Nucleus accumbens (tissue), 56 donors: ENCODE data around the gene CHRNE.
A peak's percentile ranks its signal among the peaks of the same experiment; 100 is the strongest.
"Not testable (repeated sequence)": the region's sequence is repeated elsewhere in the genome, so short reads cannot be mapped to it uniquely, and the experiment has no call there.

Source experiments
- DNase-seq, 56 donors: peaks; one replicate each; lab custom pipeline; 2025; lab: John Stamatoyannopoulos, UW

Gene CHRNE

DNA sequence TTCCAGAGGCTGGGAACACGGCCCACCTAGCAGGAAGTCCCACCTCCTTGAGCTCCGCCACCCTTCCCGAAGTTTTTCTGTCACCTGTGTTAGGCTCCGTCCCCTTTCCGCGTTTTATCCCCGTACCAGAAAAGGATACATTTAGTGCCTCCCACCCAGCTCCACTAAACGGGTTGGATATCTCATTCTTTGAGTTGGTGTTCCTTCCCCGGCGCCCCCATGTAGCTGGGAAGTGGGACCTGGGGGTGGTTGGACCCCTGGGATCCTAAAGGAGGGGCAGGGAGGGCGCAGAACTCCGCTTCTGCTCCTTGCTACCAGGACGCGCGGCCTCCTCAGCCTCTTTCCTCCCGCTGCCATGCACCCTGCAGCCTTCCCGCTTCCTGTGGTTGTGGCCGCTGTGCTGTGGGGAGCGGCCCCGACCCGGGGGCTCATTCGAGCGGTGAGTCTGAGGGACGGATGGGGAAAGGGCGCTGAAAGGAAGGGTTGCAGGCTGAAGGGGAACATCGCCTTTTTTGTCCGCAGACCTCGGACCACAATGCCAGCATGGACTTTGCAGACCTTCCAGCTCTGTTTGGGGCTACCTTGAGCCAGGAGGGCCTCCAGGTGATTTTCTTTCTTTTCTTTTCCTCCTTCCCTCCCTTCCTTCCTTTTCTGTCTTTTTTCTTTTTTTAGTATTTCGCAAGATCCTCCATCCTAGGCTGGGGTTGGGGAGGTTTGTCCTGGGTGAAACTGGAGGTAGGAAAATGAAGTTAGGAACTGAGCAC, 37.8 kb upstream of the CHRNE start:
- DNase-seq: no peak

GRCh38 chr17:4939796-4940554, 37.1 kb upstream of the CHRNE start, which contains the start of the genes RNF167 and SLC25A11:
Gene RNF167 (plus strand): TSS chr17:4940268. CDS start chr17:4940910, 642 bp downstream.
Gene SLC25A11 (minus strand): TSS chr17:4940046. CDS start chr17:4939910, 136 bp downstream.
- peak; percentile 64 to 100 (median 94) for DNase-seq

GRCh38 chr17:4939546-4939795, 36.6 kb upstream of the CHRNE start:
- DNase-seq: peak in 3 of 56 donors; percentile 35 to 69 (median 63)

GRCh38 chr17:4938688-4939545, 36.0 kb upstream of the CHRNE start:
- DNase-seq: no peak

GRCh38 chr17:4938069-4938491, 35.2 kb upstream of the CHRNE start:
- DNase-seq: no peak

- no peak for DNase-seq
These were observed 34.7 kb upstream of the CHRNE start for GRCh38 chr17:4937553-4937952.

DNA sequence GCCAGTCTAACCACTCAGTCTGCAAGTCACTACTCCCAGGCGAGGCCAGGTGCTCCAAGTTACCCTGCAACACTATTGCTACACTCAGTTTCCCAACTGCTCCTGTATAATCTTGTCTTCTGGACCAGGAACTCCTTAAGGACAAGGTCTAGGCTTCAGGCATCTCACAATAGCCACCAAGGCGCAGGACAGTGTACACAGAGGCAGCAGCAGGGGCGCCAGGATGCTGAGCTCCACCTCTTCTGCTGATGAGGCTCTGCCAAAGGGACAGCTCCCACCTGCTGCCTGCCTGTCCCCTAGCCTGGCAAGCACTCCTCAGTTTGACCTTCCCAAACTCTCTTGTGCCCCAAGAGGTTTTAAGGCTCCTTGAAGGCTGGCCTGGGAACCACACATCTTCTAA, 33.5 kb upstream of the CHRNE start:
- no peak for DNase-seq

GRCh38 chr17:4935650-4936049, 32.8 kb upstream of the CHRNE start:
- DNase-seq: no peak

GRCh38 chr17:4934173-4934979, 31.5 kb upstream of the CHRNE start:
- peak in 2 of 56 donors; percentile 15 to 25 for DNase-seq

DNA sequence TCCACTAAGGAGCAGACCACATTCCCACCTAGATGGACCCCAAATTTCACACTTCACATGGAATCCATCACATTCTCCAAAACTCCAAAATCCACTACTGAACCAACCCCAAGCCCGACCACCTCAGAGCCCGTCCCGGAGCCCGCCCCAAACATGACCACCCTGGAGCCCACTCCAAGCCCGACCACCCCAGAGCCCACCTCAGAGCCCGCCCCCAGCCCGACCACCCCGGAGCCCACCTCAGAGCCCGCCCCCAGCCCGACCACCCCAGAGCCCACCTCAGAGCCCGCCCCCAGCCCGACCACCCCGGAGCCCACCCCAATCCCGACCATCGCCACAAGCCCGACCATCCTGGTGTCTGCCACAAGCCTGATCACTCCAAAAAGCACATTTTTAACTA, 30.7 kb upstream of the CHRNE start:
- no peak for DNase-seq

DNA sequence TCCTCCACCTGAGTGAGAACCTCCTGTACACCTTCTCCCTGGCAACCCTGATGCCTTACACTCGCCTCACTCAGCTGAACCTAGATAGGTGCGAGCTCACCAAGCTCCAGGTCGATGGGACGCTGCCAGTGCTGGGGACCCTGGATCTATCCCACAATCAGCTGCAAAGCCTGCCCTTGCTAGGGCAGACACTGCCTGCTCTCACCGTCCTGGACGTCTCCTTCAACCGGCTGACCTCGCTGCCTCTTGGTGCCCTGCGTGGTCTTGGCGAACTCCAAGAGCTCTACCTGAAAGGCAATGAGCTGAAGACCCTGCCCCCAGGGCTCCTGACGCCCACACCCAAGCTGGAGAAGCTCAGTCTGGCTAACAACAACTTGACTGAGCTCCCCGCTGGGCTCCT, 29.9 kb upstream of the CHRNE start:
- DNase-seq: no peak

GRCh38 chr17:4931963-4932362, 29.1 kb upstream of the CHRNE start, which contains the start of gene GP1BA:
Gene GP1BA (plus strand): TSS chr17:4932277. CDS start chr17:4932605, 328 bp downstream.
- DNase-seq: no peak

- no peak for DNase-seq
These were observed 26.0 kb upstream of the CHRNE start for GRCh38 chr17:4928881-4929280.

DNA sequence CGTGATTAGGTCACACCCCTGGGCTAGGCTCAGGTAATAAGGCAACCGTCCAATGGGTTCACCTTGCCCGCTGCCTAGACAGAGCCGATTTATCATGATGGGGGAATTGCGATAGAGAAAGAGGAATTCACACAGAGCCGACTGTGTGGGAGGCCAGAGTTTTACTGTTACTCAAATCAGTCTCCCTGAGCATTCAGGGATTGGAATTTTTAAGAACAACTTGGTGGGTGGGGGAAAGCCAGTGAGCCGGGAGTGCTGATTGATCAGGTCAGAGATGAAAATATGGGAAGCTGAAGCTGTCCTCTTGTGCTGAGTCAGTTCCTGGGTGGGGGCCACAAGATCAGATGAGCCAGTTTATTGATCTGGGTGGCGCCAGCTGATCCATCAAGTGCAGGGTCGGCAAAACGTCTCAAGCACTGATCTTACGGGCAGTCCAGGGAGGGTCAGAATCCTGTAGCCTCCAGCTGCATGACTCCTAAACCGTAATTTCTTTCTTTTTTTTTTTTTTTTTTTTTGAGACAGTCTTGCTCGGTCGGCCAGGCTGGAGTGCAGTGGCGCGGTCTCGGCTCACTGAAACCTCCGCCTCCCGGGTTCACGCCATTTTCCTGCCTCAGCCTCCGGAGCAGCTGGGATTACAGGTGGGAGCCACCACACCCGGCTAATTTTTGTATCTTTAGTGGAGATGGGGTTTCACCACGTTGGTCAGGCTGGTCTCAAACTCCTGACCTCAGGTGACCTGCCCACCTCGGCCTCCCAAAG, 23.9 kb upstream of the CHRNE start:
- not testable (repeated sequence) for DNase-seq

- DNase-seq: no peak
These were observed 18.4 kb upstream of the CHRNE start for GRCh38 chr17:4921320-4921719.

GRCh38 chr17:4920351-4921048, 17.6 kb upstream of the CHRNE start:
- DNase-seq: no peak

GRCh38 chr17:4919511-4920047, 16.7 kb upstream of the CHRNE start:
- DNase-seq: no peak

DNA sequence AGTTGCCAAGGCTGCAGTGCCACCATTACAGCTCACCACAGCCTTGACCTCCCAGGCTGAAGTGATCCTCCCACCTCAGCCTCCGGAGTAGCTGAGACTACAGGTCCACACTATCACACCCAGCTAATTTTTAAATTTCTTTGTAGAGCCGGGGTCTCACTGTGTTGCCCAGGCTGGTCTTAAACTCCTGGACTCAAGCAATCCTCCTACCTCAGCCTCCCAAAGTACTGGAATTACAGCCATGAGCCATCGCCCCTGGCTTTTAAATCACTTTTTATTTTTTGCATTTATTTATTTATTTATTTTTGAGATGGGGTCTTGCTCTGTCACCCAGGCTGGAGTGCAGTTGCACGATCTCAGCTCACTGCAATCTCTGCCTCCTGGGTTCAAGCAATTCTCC, 11.7 kb upstream of the CHRNE start:
- not testable (repeated sequence) for DNase-seq
